Lower leg skin (tissue), 4 donors: ENCODE results near the gene CLEC4D. TPM values are rescaled to one million over a fixed set of nuclear protein-coding genes. Genes with fewer than 3 reads are reported as not detected.

Experiments
- DNase-seq, 2 donors: peaks; one replicate each; pipeline ENCODE4 v3.0.0-alpha.2; 2019; ENCODE audit warnings: low spot score in 2 of 2
- H3K4me3 ChIP-seq: fragments of 200-600 bp; sonication (generic); 2 replicates; pipeline ENCODE4 v1.5.1; 2017; ENCODE audit warnings: mild to moderate bottlenecking, low read depth; ENCODE audit not compliant: poor library complexity, severe bottlenecking
- CTCF ChIP-seq, 3 donors: fragments of 450-650 bp; IDR thresholded peaks; one replicate each; pipeline ENCODE4 v1.5.1; 2016; ENCODE audit warnings: antibody characterized with exemption in 3 of 3, mild to moderate bottlenecking in 3 of 3, moderate library complexity in 2 of 3
- POLR2A ChIP-seq, 2 donors: fragments of 450-650 bp; IDR thresholded peaks; one replicate each; pipeline ENCODE4 v1.6.1; 2016 to 2017; ENCODE audit warnings: antibody characterized with exemption in 2 of 2, mild to moderate bottlenecking in 1 of 2, moderate library complexity in 1 of 2
- WGBS, 2 donors: methylation state at CpG; one replicate each; pipeline ENCODE4 v1.1.5; 2018; 5-methylcytosine and 5-hydroxymethylcytosine counted together
- intact Hi-C: fragments of 100-400 bp; cut with DNase I; formaldehyde crosslinking; loops from one replicate; pipeline ENCODE4 v1.15.0; 2023; ENCODE audit warnings: low total_unique reads
- total RNA-seq, 4 donors: library from RNA; depleted of rRNA; stranded (reverse); fragments of >200 nt; gene quantifications; one replicate each; pipeline ENCODE4 v1.1.0, GENCODE V29; 2016

CLEC4D gene
- total RNA-seq, 4 donors from 2014 or later = 0.26 TPM; not detected in 3

GRCh38 chr12:8501720-8502119 is 11.6 kb upstream of the CLEC4D start:
- 68 to 73% methylated on average over 3 of the region's 3 CpGs for WGBS, 2 donors

GRCh38 chr12:8504351-8504750 is 9.0 kb upstream of the CLEC4D start:
- 83 to 84% methylated on average over 1 of the region's 1 CpG for WGBS, 2 donors
- intact Hi-C loops = no loop called here
- no peak for TF ChIP-seq CTCF (IDR thresholded peaks at IDR 0.05)
- no peak for TF ChIP-seq POLR2A (IDR thresholded peaks at IDR 0.05)
- no peak for DNase-seq
- H3K4me3 ChIP-seq = no peak overlapping the region

More at GRCh38 chr12:8501720-8502119, 11.6 kb upstream of the CLEC4D start:
- intact Hi-C loops = no loop called here
- H3K4me3 ChIP-seq = no peak overlapping the region
- TF ChIP-seq CTCF (IDR thresholded peaks at IDR 0.05) (no peak), POLR2A (IDR thresholded peaks at IDR 0.05) (no peak)
- no peak for DNase-seq

- 76 to 80% methylated on average over 3 of the region's 3 CpGs for WGBS, 2 donors
- DNase-seq = no peak
- H3K4me3 ChIP-seq = no peak overlapping the region
- no peak for TF ChIP-seq CTCF (IDR thresholded peaks at IDR 0.05)
- intact Hi-C loops = no loop called here
Measured at GRCh38 chr12:8507596-8507995, 5.7 kb upstream of the CLEC4D start.

GRCh38 chr12:8508223-8508622 is 5.1 kb upstream of the CLEC4D start:
- intact Hi-C loops = no loop called here
- 75 to 82% methylated on average over 3 of the region's 3 CpGs for WGBS, 2 donors
- no peak for DNase-seq
- H3K4me3 ChIP-seq = no peak overlapping the region
- TF ChIP-seq CTCF (IDR thresholded peaks at IDR 0.05) = no peak

- intact Hi-C loops = no loop called here
- TF ChIP-seq POLR2A (IDR thresholded peaks at IDR 0.05) = no peak
- no peak for TF ChIP-seq CTCF (IDR thresholded peaks at IDR 0.05)
- H3K4me3 ChIP-seq = no peak overlapping the region
- WGBS, 2 donors = 49 to 54% methylated on average over 12 of the region's 12 CpGs
- DNase-seq = no peak
Measured at GRCh38 chr12:8508910-8509841, 4.1 kb upstream of the CLEC4D start.
